Vagina (tissue), 2 donors: Measurements from ENCODE around the gene ATAD1.

Experiments
- CTCF ChIP-seq, 3 experiments: fragments of 450-650 bp in 2 of 3; fragments of 200-600 bp in 1 of 3; sonication (generic) in 1 of 3; IDR thresholded peaks; one replicate each; pipeline ENCODE4 v1.5.1; 2017 to 2019; ENCODE audit warnings: antibody characterized with exemption in 3 of 3, mild to moderate bottlenecking in 2 of 3, moderate library complexity in 2 of 3
- POLR2A ChIP-seq, 2 donors: fragments of 450-650 bp; IDR thresholded peaks; one replicate each; pipeline ENCODE4 v1.6.1; 2017; ENCODE audit warnings: antibody characterized with exemption in 2 of 2, mild to moderate bottlenecking in 2 of 2, moderate library complexity in 2 of 2
- POLR2AphosphoS5 ChIP-seq, 2 donors: sonication (generic); formaldehyde crosslinking; IDR thresholded peaks; one replicate each; pipeline ENCODE4 v1.9.0; 2017; ENCODE audit warnings: antibody characterized with exemption in 2 of 2, mild to moderate bottlenecking in 2 of 2, low read depth in 1 of 2; ENCODE audit not compliant: insufficient read depth in 1 of 2

GRCh38 chr10:87843714-87844113 is 25.7 kb upstream of the ATAD1 start:
- TF ChIP-seq CTCF (IDR thresholded peaks at IDR 0.05): no peak
- TF ChIP-seq POLR2A (IDR thresholded peaks at IDR 0.05): no peak
- TF ChIP-seq POLR2AphosphoS5 (IDR thresholded peaks at IDR 0.05; ENCODE audit: insufficient read depth in 1 of 2, low read depth in 1 of 2): no peak
